H9 (cell line): ENCODE results near the gene GCA. TPM values are rescaled to one million over a fixed set of nuclear protein-coding genes. Genes with fewer than 3 reads are reported as not detected.

ENCODE experiments used
- DNase-seq: peaks from one replicate; pipeline ENCODE4 v3.0.0-alpha.2; 2017
- H2AFZ ChIP-seq: one replicate; pipeline ENCODE4 v1.6.1; 2013; ENCODE audit warnings: mild to moderate bottlenecking, low read length, control low read depth, moderate library complexity
- H2AK5ac ChIP-seq: 2 replicates; pipeline ENCODE4 v1.6.1; 2013; ENCODE audit warnings: low read length, control low read depth, mixed read lengths; ENCODE audit not compliant: insufficient read length
- H2BK120ac ChIP-seq: one replicate; pipeline ENCODE4 v1.6.1; 2013; ENCODE audit warnings: low read depth, mild to moderate bottlenecking, low read length, control low read depth, inconsistent platforms; ENCODE audit not compliant: poor library complexity, severe bottlenecking
- H2BK12ac ChIP-seq: 2 replicates; pipeline ENCODE4 v1.6.1; 2013; ENCODE audit warnings: low read length, control low read depth, mixed read lengths, low read depth; ENCODE audit not compliant: insufficient read length
- H2BK15ac ChIP-seq: 2 replicates; pipeline ENCODE4 v1.6.1; 2013; ENCODE audit warnings: low read depth, low read length, control low read depth
- H2BK20ac ChIP-seq: one replicate; pipeline ENCODE4 v1.6.1; 2013; ENCODE audit warnings: low read depth, mild to moderate bottlenecking, low read length, control low read depth, inconsistent platforms; ENCODE audit not compliant: poor library complexity, severe bottlenecking
- H2BK5ac ChIP-seq: 2 replicates; pipeline ENCODE4 v1.6.1; 2013; ENCODE audit warnings: low read length, control low read depth, mixed read lengths; ENCODE audit not compliant: insufficient read length
- H3K14ac ChIP-seq: 2 replicates; pipeline ENCODE4 v1.6.1; 2013; ENCODE audit warnings: low read length, control low read depth; ENCODE audit not compliant: insufficient read depth
- H3K18ac ChIP-seq: 2 replicates; pipeline ENCODE4 v1.6.1; 2013; ENCODE audit warnings: low read depth, mild to moderate bottlenecking, mixed read lengths, low read length, control low read depth; ENCODE audit not compliant: insufficient read length
- H3K23ac ChIP-seq: 2 replicates; pipeline ENCODE4 v1.6.1; 2013; ENCODE audit warnings: low read length, control low read depth, mixed read lengths, low read depth; ENCODE audit not compliant: insufficient read length
- H3K23me2 ChIP-seq: 2 replicates; pipeline ENCODE4 v1.6.1; 2013; ENCODE audit warnings: low read depth, mild to moderate bottlenecking, mixed read lengths, low read length, control low read depth; ENCODE audit not compliant: insufficient read length, poor library complexity, severe bottlenecking
- H3K27ac ChIP-seq: 2 replicates; pipeline ENCODE4 v1.5.1; 2013; ENCODE audit warnings: low read length, control low read depth, mixed read lengths, low read depth; ENCODE audit not compliant: insufficient read length
- H3K27me3 ChIP-seq: 2 replicates; pipeline ENCODE4 v1.6.1; 2013; ENCODE audit warnings: low read length, control low read depth, inconsistent platforms; ENCODE audit not compliant: insufficient read depth
- H3K4ac ChIP-seq: 2 replicates; pipeline ENCODE4 v1.6.1; 2013; ENCODE audit warnings: low read depth, mild to moderate bottlenecking, control low read depth, inconsistent platforms, low read length, moderate library complexity
- H3K4me1 ChIP-seq: 2 replicates; pipeline ENCODE4 v1.6.1; 2013; ENCODE audit warnings: low read length, control low read depth, inconsistent platforms; ENCODE audit not compliant: insufficient read depth
- H3K4me2 ChIP-seq: 2 replicates; pipeline ENCODE4 v1.6.1; 2013; ENCODE audit warnings: low read length, control low read depth, mixed read lengths; ENCODE audit not compliant: insufficient read length, insufficient read depth
- H3K56ac ChIP-seq: 2 replicates; pipeline ENCODE4 v1.6.1; 2013; ENCODE audit warnings: low read depth, mild to moderate bottlenecking, mixed read lengths, low read length, control low read depth; ENCODE audit not compliant: insufficient read length
- H3K79me1 ChIP-seq: 2 replicates; pipeline ENCODE4 v1.6.1; 2013; ENCODE audit warnings: low read depth, mild to moderate bottlenecking, moderate library complexity, low read length, control low read depth, inconsistent platforms; ENCODE audit not compliant: insufficient read depth, poor library complexity, severe bottlenecking
- H3K79me2 ChIP-seq: 2 replicates; pipeline ENCODE4 v1.6.1; 2013; ENCODE audit warnings: low read length, control low read depth, inconsistent platforms; ENCODE audit not compliant: insufficient read depth
- H3K9ac ChIP-seq: 2 replicates; pipeline ENCODE4 v1.6.1; 2013; ENCODE audit warnings: low read length, control low read depth, mixed read lengths; ENCODE audit not compliant: insufficient read length; ENCODE audit errors: extremely low read depth
- H3K9me3 ChIP-seq: one replicate; pipeline ENCODE4 v1.6.1; 2013; ENCODE audit warnings: low read depth, low read length, inconsistent platforms; ENCODE audit not compliant: control insufficient read depth
- H3T11ph ChIP-seq: one replicate; pipeline ENCODE4 v1.6.1; 2013; ENCODE audit warnings: mild to moderate bottlenecking, low read length, control low read depth, inconsistent platforms
- H4K20me1 ChIP-seq: one replicate; pipeline ENCODE4 v1.6.1; 2013; ENCODE audit not compliant: control insufficient read depth, insufficient read length, insufficient read depth
- H4K5ac ChIP-seq: 2 replicates; pipeline ENCODE4 v1.6.1; 2013; ENCODE audit warnings: low read depth, mild to moderate bottlenecking, mixed read lengths, low read length, control low read depth; ENCODE audit not compliant: insufficient read length
- H4K8ac ChIP-seq: replicated peaks from 2 replicates; pipeline ENCODE4 v1.6.1; 2013; ENCODE audit warnings: low read length, control low read depth, mixed read lengths, low read depth; ENCODE audit not compliant: insufficient read length
- H4K91ac ChIP-seq: 2 replicates; pipeline ENCODE4 v1.6.1; 2013; ENCODE audit warnings: low read depth, mild to moderate bottlenecking, moderate library complexity, mixed read lengths, low read length, control low read depth; ENCODE audit not compliant: insufficient read length
- H3K27ac Mint-ChIP-seq, 3 experiments: 2 replicates in 2 of 3; 3 replicates in 1 of 3; pipeline ENCODE4 v1.8.0; 2020 to 2021; ENCODE audit warnings: mixed read lengths in 3 of 3, mild to moderate bottlenecking in 1 of 3, moderate library complexity in 1 of 3
- H3K27me3 Mint-ChIP-seq: 2 replicates; pipeline ENCODE4 v1.8.0; 2021; ENCODE audit warnings: low read depth, mild to moderate bottlenecking, moderate library complexity, mixed read lengths
- H3K36me3 Mint-ChIP-seq, 3 experiments: 2 replicates in 2 of 3; 3 replicates in 1 of 3; pipeline ENCODE4 v1.8.0; 2020 to 2021; ENCODE audit warnings: low read depth in 3 of 3, mixed read lengths in 3 of 3; ENCODE audit not compliant: insufficient read depth in 1 of 3
- H3K4me1 Mint-ChIP-seq, 2 experiments: 2 replicates each; pipeline ENCODE4 v1.8.0; 2020; ENCODE audit warnings: mixed read lengths in 2 of 2
- H3K4me3 Mint-ChIP-seq, 2 experiments: 2 replicates in 1 of 2; 3 replicates in 1 of 2; pipeline ENCODE4 v1.8.0; 2020 to 2021; ENCODE audit warnings: mild to moderate bottlenecking in 2 of 2, mixed read lengths in 2 of 2, moderate library complexity in 1 of 2
- H3K9me3 Mint-ChIP-seq, 2 experiments: 2 replicates in 1 of 2; 3 replicates in 1 of 2; pipeline ENCODE4 v1.8.0; 2020; ENCODE audit warnings: mild to moderate bottlenecking in 2 of 2, mixed read lengths in 2 of 2, moderate library complexity in 1 of 2
- WGBS: extraction: QIAGEN DNeasy Blood & Tissue Kit; methylation state at CpG from one replicate; pipeline ENCODE4 v1.1.7; 2013; ENCODE audit warnings: missing lambda C conversion rate, low lambda C conversion rate, mixed read lengths; ENCODE audit not compliant: insufficient read length; ENCODE audit errors: extremely low coverage; 5-methylcytosine and 5-hydroxymethylcytosine counted together
- total RNA-seq: library from RNA; stranded (reverse); gene quantifications from 2 replicates; pipeline ENCODE4 v1.2.1, GENCODE V29; 2021
- TF ChIP-seq, protein P1 (sequence below): fragments of 200-600 bp; sonication (generic); conservative IDR thresholded peaks from 3 replicates; pipeline ENCODE4 v1.8.0; 2021; ENCODE audit warnings: antibody characterized with exemption, mild to moderate bottlenecking

Gene GCA
- total RNA-seq, 1 experiment from 2014 or later: 31.0 TPM

- Histone ChIP-seq H3K23ac (no peak overlapping the region), H3K79me1 (no peaks in the 10 kb centered on the region), H3K56ac (no peak overlapping the region), H3K27ac (no peak overlapping the region), H2BK120ac (no peak overlapping the region), H3K27me3 (no peaks in the 10 kb centered on the region), H4K8ac (no peak overlapping the region), H3K14ac (no peak overlapping the region), H3K23me2 (no peaks in the 10 kb centered on the region), H2BK20ac (no peak overlapping the region), H3K79me2 (no peaks in the 10 kb centered on the region), H3K4ac (no peak overlapping the region), H2BK12ac (no peak overlapping the region), H2AK5ac (no peak overlapping the region), H3T11ph (no peak overlapping the region), H4K5ac (no peak overlapping the region), H4K91ac (no peak overlapping the region), H4K20me1 (no peaks in the 10 kb centered on the region), H3K9me3 (no peaks in the 10 kb centered on the region), H3K9ac (no peak overlapping the region), H3K18ac (no peak overlapping the region), H2AFZ (no peak overlapping the region), H2BK5ac (no peak overlapping the region), H2BK15ac (no peak overlapping the region), H3K4me2 (no peak overlapping the region), H3K4me1 (no peaks in the 10 kb centered on the region)
- Mint-ChIP-seq H3K36me3 (no peaks in the 10 kb centered on the region), H3K27ac (no peak overlapping the region; a peak in 1 of 7 replicates), H3K27me3 (peaks cover 5% of the 10 kb centered on the region), H3K9me3 (no peaks in the 10 kb centered on the region), H3K4me1 (no peaks in the 10 kb centered on the region), H3K4me3 (no peak overlapping the region)
- peak; percentile 36 for DNase-seq
- no CpG with 5 or more reads among the region's 3 CpGs for WGBS
- TF ChIP-seq, protein P1, sequence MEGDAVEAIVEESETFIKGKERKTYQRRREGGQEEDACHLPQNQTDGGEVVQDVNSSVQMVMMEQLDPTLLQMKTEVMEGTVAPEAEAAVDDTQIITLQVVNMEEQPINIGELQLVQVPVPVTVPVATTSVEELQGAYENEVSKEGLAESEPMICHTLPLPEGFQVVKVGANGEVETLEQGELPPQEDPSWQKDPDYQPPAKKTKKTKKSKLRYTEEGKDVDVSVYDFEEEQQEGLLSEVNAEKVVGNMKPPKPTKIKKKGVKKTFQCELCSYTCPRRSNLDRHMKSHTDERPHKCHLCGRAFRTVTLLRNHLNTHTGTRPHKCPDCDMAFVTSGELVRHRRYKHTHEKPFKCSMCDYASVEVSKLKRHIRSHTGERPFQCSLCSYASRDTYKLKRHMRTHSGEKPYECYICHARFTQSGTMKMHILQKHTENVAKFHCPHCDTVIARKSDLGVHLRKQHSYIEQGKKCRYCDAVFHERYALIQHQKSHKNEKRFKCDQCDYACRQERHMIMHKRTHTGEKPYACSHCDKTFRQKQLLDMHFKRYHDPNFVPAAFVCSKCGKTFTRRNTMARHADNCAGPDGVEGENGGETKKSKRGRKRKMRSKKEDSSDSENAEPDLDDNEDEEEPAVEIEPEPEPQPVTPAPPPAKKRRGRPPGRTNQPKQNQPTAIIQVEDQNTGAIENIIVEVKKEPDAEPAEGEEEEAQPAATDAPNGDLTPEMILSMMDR: peak; percentile 63
Observed at GRCh38 chr2:162333968-162334367, 10.0 kb upstream of the GCA start.
